ENCODE measurements around the gene DENND5B. TPM values are rescaled to one million over a fixed set of nuclear protein-coding genes. Genes with fewer than 3 reads are reported as not detected.

DENND5B gene
- total and polyA plus RNA-seq, 10 of the 15 experiments (the other 5 are each of a cell fraction or from before 2014, with no cell fraction given), result 0.39 to 32.5 (median 20.6) TPM

DNA sequence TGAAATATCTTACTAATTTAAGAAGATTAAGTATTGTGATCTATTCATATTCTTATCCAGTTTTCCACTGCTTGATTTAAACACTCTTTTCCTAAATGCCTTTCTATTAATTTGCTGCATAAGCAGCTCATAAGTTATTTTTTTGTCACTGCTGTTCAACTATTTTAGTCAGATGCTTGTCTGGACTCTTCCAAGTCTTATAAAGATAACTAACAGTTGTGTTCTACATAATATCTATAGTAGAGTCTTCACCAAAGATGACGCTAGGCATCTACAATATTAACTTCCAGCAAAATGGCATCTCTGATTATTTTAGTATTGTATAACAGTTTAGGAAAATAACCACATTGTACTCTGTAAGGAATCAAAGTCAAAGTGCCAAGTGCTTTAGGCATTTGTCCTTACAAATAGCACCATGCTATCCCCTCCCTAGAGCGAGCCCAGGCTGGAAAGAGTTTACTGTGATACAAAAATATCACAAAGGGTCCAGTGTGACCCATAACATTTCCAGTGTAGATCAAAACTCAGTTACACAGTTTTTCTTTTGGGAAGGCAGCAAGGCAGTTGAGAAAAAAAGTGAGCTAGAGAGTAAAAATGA, 98.2 kb downstream of the DENND5B start:
- in situ Hi-C loops (cut with MboI) (no loop called here), intact Hi-C loops (cut with micrococcal nuclease; ENCODE audit: unreplicated experiment) (no loop called here)
- no TSS peak for BruUV-seq (replicated peaks)
- DNase-seq (ENCODE audit: low read depth, low spot score) (no peak), FAIRE-seq (no peak), ATAC-seq (no peak)
- CTCF ChIA-PET, result interaction anchor here (0.7 kb wide), 1 partner anchor 129 kb away, joined by 3 read pairs; no protein-coding TSS in a partner anchor
- no peak overlapping the region for H2AFZ ChIP-seq (ENCODE audit: control insufficient read depth, low read depth, low read length)
- H3K79me2 ChIP-seq (ENCODE audit: control insufficient read depth, insufficient read depth, low read length), result no peaks in the 10 kb centered on the region; the same call in none of the 2 replicates
- RAD21 ChIA-PET (ENCODE audit: unreplicated experiment), result no interaction called here
- WGBS (ENCODE audit: insufficient coverage, insufficient replicate concordance, low lambda C conversion rate, missing lambda C conversion rate), result 97% methylated on average over 2 of the region's 2 CpGs
- peaks cover 2% of the 10 kb centered on the region; the same call in 1 of the 2 replicates for H3K4me1 ChIP-seq (ENCODE audit: control insufficient read depth, insufficient read depth, low read length)
- SMC1A ChIA-PET (ENCODE audit: uncharacterized antibody, unreplicated experiment), result no interaction called here
- H4K20me1 ChIP-seq (ENCODE audit: control insufficient read depth, insufficient read depth), result no peaks in the 10 kb centered on the region
- TF ChIP-seq KLF5 (IDR thresholded peaks at IDR 0.05; ENCODE audit: partially characterized antibody), result no peak
- no peaks in the 10 kb centered on the region for H3K27me3 ChIP-seq (replicated peaks in 1 of 2; ENCODE audit: control insufficient read depth in 2 of 2, insufficient read depth in 2 of 2, low read length in 1 of 2)
- H3K9ac ChIP-seq (ENCODE audit: control insufficient read depth, insufficient read depth, low read length), result no peak overlapping the region
- H3K36me3 ChIP-seq (ENCODE audit: control insufficient read depth in 2 of 2, insufficient read depth in 2 of 2, low read length in 1 of 2), result peaks cover 0 to 2% of the 10 kb centered on the region in 2 experiments; a peak in 1 of 4 replicates
- no peak overlapping the region for H3K4me2 ChIP-seq (ENCODE audit: control insufficient read depth, insufficient read depth)
- H3K4me3 ChIP-seq, result no peak overlapping the region
- no peak overlapping the region for H3K27ac ChIP-seq (ENCODE audit: control insufficient read depth, insufficient read depth)
- H3K9me3 ChIP-seq (replicated peaks; ENCODE audit: control insufficient read depth, insufficient read depth, low read length), result no peaks in the 10 kb centered on the region
- POLR2A ChIA-PET, result no interaction called here

DNA sequence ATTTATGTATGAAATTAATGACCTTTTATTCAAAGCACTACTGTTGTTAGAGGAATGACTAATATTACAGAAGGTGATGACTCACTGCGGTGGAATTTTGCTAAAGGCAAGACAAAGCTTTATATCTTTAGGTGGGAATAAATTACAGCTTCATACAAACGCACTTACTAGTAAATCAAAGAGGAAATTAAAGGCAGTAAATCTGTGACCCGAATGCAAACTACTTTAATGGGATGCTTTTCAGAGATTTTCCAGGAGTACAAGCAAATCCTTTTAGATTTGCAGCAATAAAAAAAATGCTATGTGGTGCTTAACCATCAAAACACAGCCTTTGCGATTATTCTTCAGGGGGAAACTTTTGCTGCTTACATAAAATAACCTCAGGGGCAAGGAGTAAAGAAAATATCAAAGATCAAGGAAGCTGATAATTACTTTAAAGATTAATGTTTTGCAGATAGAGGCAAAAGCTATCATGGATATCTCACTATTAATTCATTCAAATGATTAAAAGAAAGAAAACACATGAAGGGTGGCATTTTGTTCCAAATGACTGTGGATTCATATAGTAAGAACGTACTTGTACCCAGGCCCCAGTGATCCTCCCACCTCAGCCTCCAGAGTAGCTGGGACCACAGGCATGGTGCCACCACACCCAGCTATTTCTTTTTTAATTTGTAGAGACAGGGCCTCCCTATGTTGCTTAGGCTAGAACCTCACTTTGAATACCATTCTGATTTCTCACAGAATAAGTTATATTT, 98.9 kb downstream of the DENND5B start:
- FAIRE-seq (no peak), DNase-seq (ENCODE audit: low read depth, low spot score) (no peak), ATAC-seq (no peak)
- H3K27me3 ChIP-seq (replicated peaks in 1 of 2; ENCODE audit: control insufficient read depth in 2 of 2, insufficient read depth in 2 of 2, low read length in 1 of 2), result no peaks in the 10 kb centered on the region
- 86% methylated on average over 5 of the region's 5 CpGs for WGBS (ENCODE audit: insufficient coverage, insufficient replicate concordance, low lambda C conversion rate, missing lambda C conversion rate)
- no peaks in the 10 kb centered on the region for H3K9me3 ChIP-seq (replicated peaks; ENCODE audit: control insufficient read depth, insufficient read depth, low read length)
- H4K20me1 ChIP-seq (ENCODE audit: control insufficient read depth, insufficient read depth), result no peaks in the 10 kb centered on the region
- POLR2A ChIA-PET, result no interaction called here
- TF ChIP-seq ASH2L (IDR thresholded peaks at IDR 0.05; ENCODE audit: borderline replicate concordance, low read depth), result no peak
- TF ChIP-seq, protein P1, sequence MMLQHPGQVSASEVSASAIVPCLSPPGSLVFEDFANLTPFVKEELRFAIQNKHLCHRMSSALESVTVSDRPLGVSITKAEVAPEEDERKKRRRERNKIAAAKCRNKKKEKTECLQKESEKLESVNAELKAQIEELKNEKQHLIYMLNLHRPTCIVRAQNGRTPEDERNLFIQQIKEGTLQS (IDR thresholded peaks at IDR 0.05; ENCODE audit: borderline replicate concordance, extremely low read depth, low read depth, low read length), result no peak
- H3K4me1 ChIP-seq (ENCODE audit: control insufficient read depth, insufficient read depth, low read length), result no peaks in the 10 kb centered on the region
- SMC1A ChIA-PET (ENCODE audit: uncharacterized antibody, unreplicated experiment), result no interaction called here
- no peak overlapping the region for H3K9ac ChIP-seq (ENCODE audit: control insufficient read depth, insufficient read depth, low read length)
- no peak overlapping the region for H3K4me2 ChIP-seq (ENCODE audit: control insufficient read depth, insufficient read depth)
- RAD21 ChIA-PET (ENCODE audit: unreplicated experiment), result no interaction called here
- intact Hi-C loops (cut with micrococcal nuclease; ENCODE audit: unreplicated experiment), result no loop called here
- in situ Hi-C loops (cut with MboI), result no loop called here
- CTCF ChIA-PET, result interaction anchor here (0.6 to 0.7 kb wide), 2 partner anchors 129 to 144 kb away, joined by 3 read pairs; no protein-coding TSS in a partner anchor
- H3K27ac ChIP-seq (ENCODE audit: control insufficient read depth, insufficient read depth), result no peak overlapping the region
- no peak overlapping the region for H2AFZ ChIP-seq (ENCODE audit: control insufficient read depth, low read depth, low read length)
- no TSS peak for BruUV-seq (replicated peaks)
- peaks cover 0 to 2% of the 10 kb centered on the region in 2 experiments; a peak in 1 of 4 replicates for H3K36me3 ChIP-seq (ENCODE audit: control insufficient read depth in 2 of 2, insufficient read depth in 2 of 2, low read length in 1 of 2)
- H3K4me3 ChIP-seq, result no peak overlapping the region
- H3K79me2 ChIP-seq (ENCODE audit: control insufficient read depth, insufficient read depth, low read length), result no peaks in the 10 kb centered on the region; the same call in none of the 2 replicates

Measured in GM12878 (cell line).